Testis (tissue), 3 donors: ENCODE measurements around the gene ABCB8. TPM values are rescaled to one million over a fixed set of nuclear protein-coding genes. Genes with fewer than 3 reads are reported as not detected.

ENCODE experiments used
- DNase-seq: peaks from one replicate; pipeline ENCODE4 v3.0.0-alpha.2; 2019
- H3K27ac ChIP-seq, 2 donors: fragments of 200-600 bp; sonication (generic); one replicate each; pipeline ENCODE4 v1.5.1; 2019
- H3K27me3 ChIP-seq: fragments of 200-600 bp; sonication (generic); one replicate; pipeline ENCODE4 v1.5.1; 2019
- H3K36me3 ChIP-seq: fragments of 200-600 bp; sonication (generic); one replicate; pipeline ENCODE4 v1.5.1; 2017; ENCODE audit warnings: low read depth; ENCODE audit errors: missing control alignments
- H3K4me1 ChIP-seq: fragments of 200-600 bp; sonication (generic); one replicate; pipeline ENCODE4 v1.5.1; 2019
- H3K4me3 ChIP-seq, 2 donors: fragments of 200-600 bp; sonication (generic); one replicate each; pipeline ENCODE4 v1.5.1; 2017 to 2019
- H3K9me3 ChIP-seq: fragments of 200-600 bp; sonication (generic); one replicate; pipeline ENCODE4 v1.5.1; 2017
- POLR2A ChIP-seq: fragments of 450-650 bp; IDR thresholded peaks from one replicate; pipeline ENCODE4 v1.6.1; 2017; ENCODE audit warnings: antibody characterized with exemption, mild to moderate bottlenecking, moderate library complexity
- WGBS, 2 donors: methylation state at CpG; one replicate each; pipeline ENCODE4 v1.1.5; 2018; 5-methylcytosine and 5-hydroxymethylcytosine counted together
- intact Hi-C: fragments of 100-400 bp; cut with DNase I; formaldehyde crosslinking; loops from one replicate; pipeline ENCODE4 v1.15.1; 2023; ENCODE audit warnings: low total_unique reads
- polyA plus RNA-seq: library from polyadenylated mRNA; stranded (reverse); fragments of 350-450 nt; fragmentation: Illumina TruSeq; extraction: RNeasy Lipid Tissue Mini Kit (QIAGEN cat#74804); gene quantifications from one replicate; pipeline ENCODE4 v1.2.3, GENCODE V29; 2014; ENCODE audit warnings: low read depth, low replicate concordance; ENCODE audit not compliant: insufficient read depth
- total RNA-seq, 2 donors: library from RNA; depleted of rRNA; stranded (reverse); fragments of >200 nt; gene quantifications; one replicate each; pipeline ENCODE4 v1.2.3, GENCODE V29; 2016
- TF ChIP-seq, protein P1 (sequence below), 3 experiments: fragments of 450-650 bp in 2 of 3; fragments of 200-600 bp in 1 of 3; sonication (generic) in 1 of 3; IDR thresholded peaks; one replicate each; pipeline ENCODE4 v1.5.1; 2016 to 2019; ENCODE audit warnings: antibody characterized with exemption in 3 of 3, mild to moderate bottlenecking in 2 of 3, moderate library complexity in 1 of 3

Gene ABCB8
- total and polyA plus RNA-seq, 3 donors from 2014 or later = 34.9 to 76.8 (median 59.6) TPM

GRCh38 chr7:150992833-150993302 lies 35.4 kb upstream of the ABCB8 start:
- Histone ChIP-seq H3K9me3 (no peaks in the 10 kb centered on the region), H3K27me3 (no peaks in the 10 kb centered on the region), H3K4me1 (peaks cover 26% of the 10 kb centered on the region), H3K27ac (no peak overlapping the region), H3K36me3 (no peaks in the 10 kb centered on the region), H3K4me3 (no peak overlapping the region)
- intact Hi-C loops = no loop called here
- peak; percentile 68 for DNase-seq
- TF ChIP-seq POLR2A = no peak
- TF ChIP-seq, protein P1, sequence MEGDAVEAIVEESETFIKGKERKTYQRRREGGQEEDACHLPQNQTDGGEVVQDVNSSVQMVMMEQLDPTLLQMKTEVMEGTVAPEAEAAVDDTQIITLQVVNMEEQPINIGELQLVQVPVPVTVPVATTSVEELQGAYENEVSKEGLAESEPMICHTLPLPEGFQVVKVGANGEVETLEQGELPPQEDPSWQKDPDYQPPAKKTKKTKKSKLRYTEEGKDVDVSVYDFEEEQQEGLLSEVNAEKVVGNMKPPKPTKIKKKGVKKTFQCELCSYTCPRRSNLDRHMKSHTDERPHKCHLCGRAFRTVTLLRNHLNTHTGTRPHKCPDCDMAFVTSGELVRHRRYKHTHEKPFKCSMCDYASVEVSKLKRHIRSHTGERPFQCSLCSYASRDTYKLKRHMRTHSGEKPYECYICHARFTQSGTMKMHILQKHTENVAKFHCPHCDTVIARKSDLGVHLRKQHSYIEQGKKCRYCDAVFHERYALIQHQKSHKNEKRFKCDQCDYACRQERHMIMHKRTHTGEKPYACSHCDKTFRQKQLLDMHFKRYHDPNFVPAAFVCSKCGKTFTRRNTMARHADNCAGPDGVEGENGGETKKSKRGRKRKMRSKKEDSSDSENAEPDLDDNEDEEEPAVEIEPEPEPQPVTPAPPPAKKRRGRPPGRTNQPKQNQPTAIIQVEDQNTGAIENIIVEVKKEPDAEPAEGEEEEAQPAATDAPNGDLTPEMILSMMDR (IDR thresholded peaks at IDR 0.05) = no peak
- 57 to 76% methylated on average over 4 to 5 of the region's 5 CpGs for WGBS, 2 donors

DNA sequence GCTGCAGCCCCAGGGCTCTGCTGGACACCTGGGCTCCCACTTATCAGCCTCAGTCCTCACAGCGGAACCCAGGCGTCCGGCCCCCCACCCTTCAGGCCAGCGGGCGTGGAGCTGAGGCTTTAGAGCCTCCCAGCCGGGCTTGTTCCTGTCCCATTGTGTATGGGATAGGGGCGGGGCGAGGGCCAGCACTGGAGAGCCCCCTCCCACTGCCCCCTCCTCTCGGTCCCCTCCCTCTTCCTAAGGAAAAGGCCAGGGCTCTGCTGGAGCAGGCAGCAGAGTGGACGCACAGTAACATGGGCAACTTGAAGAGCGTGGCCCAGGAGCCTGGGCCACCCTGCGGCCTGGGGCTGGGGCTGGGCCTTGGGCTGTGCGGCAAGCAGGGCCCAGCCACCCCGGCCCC lies 34.7 kb upstream of the ABCB8 start:
- Histone ChIP-seq H3K27ac (no peak overlapping the region), H3K4me1 (peaks cover 22% of the 10 kb centered on the region), H3K27me3 (no peaks in the 10 kb centered on the region), H3K9me3 (no peaks in the 10 kb centered on the region), H3K36me3 (no peaks in the 10 kb centered on the region), H3K4me3 (no peak overlapping the region)
- 92 to 93% methylated on average over 3 to 14 of the region's 14 CpGs for WGBS, 2 donors
- DNase-seq = no peak
- intact Hi-C loops = no loop called here
- TF ChIP-seq POLR2A = no peak
- TF ChIP-seq, protein P1 (IDR thresholded peaks at IDR 0.05) = no peak

- intact Hi-C loops = no loop called here
- TF ChIP-seq, protein P1 (IDR thresholded peaks at IDR 0.05) = no peak
- TF ChIP-seq POLR2A = no peak
Measured at GRCh38 chr7:150994141-150994837, 34.0 kb upstream of the ABCB8 start.

DNA sequence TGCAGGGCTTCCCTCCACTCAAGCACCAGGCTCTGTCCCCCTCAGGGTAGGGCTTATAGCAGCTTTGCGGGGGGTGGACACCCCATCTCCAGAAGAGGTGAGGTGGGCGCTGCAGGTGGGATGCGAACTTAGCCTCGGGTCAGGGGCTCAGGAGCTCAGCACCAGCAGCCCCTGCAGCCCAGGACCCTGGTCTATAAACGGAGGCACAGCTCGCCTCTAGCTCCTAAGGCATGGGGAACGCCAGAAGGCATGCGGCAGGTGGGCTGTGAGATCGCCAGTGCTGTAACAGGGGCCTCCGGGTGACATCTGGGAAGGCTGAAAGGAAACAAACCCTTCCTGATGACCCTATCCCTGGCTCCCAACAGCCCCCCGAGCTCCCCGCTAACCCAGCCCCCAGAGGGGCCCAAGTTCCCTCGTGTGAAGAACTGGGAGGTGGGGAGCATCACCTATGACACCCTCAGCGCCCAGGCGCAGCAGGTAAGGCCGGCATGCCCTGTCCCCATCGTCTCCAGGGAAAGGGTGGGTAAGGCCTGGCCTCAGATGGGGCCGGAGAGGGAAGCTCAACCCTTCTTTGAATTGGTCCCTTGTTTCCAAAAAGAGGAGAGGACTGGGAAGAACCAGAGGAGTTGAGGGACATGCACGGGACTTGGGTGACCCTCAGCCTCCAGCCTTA lies 33.3 kb upstream of the ABCB8 start:
- Histone ChIP-seq H3K4me3 (no peak overlapping the region), H3K27ac (no peak overlapping the region), H3K27me3 (no peaks in the 10 kb centered on the region), H3K4me1 (peaks cover 8% of the 10 kb centered on the region), H3K9me3 (no peaks in the 10 kb centered on the region), H3K36me3 (no peaks in the 10 kb centered on the region)
- DNase-seq = no peak
- intact Hi-C loops = no loop called here
- 77 to 78% methylated on average over 6 to 19 of the region's 19 CpGs for WGBS, 2 donors
- TF ChIP-seq POLR2A = no peak
- TF ChIP-seq, protein P1 (IDR thresholded peaks at IDR 0.05) = no peak

More at GRCh38 chr7:150994141-150994837, 34.0 kb upstream of the ABCB8 start:
- WGBS, 2 donors = 56 to 58% methylated on average over 9 to 14 of the region's 15 CpGs
- Histone ChIP-seq H3K36me3 (no peaks in the 10 kb centered on the region), H3K4me3 (no peak overlapping the region), H3K4me1 (peaks cover 14% of the 10 kb centered on the region), H3K27ac (no peak overlapping the region), H3K9me3 (no peaks in the 10 kb centered on the region), H3K27me3 (no peaks in the 10 kb centered on the region)
- DNase-seq = peak; percentile 54
